Tibial nerve (tissue), 3 donors: ENCODE measurements around the gene RELB.

Experiments
- CTCF ChIP-seq, 5 experiments: fragments of 200-600 bp in 3 of 5; fragments of 450-650 bp in 2 of 5; sonication (generic) in 3 of 5; IDR thresholded peaks; one replicate each; pipeline ENCODE4 v1.5.1; 2016 to 2019; ENCODE audit warnings: antibody characterized with exemption in 5 of 5, mild to moderate bottlenecking in 3 of 5, moderate library complexity in 2 of 5
- POLR2A ChIP-seq, 2 donors: fragments of 450-650 bp; IDR thresholded peaks; one replicate each; pipeline ENCODE4 v1.6.1; 2017; ENCODE audit warnings: antibody characterized with exemption in 2 of 2, mild to moderate bottlenecking in 2 of 2, moderate library complexity in 2 of 2

- TF ChIP-seq CTCF (IDR thresholded peaks at IDR 0.05) (no peak), POLR2A (IDR thresholded peaks at IDR 0.05) (no peak)
Measured at GRCh38 chr19:45040059-45040771, 39.0 kb downstream of the RELB start.
